ENCODE results near the gene SPDYC.
"Not testable (repeated sequence)": the region's sequence is repeated elsewhere in the genome, so short reads cannot be mapped to it uniquely, and the experiment has no call there.

The SPDYC gene

GRCh38 chr11:65134952-65135632 lies 34.9 kb upstream of the SPDYC start:
- peak; percentile 80 for DNase-seq

GRCh38 chr11:65135633-65136145 lies 34.3 kb upstream of the SPDYC start:
- DNase-seq, result no peak

DNA sequence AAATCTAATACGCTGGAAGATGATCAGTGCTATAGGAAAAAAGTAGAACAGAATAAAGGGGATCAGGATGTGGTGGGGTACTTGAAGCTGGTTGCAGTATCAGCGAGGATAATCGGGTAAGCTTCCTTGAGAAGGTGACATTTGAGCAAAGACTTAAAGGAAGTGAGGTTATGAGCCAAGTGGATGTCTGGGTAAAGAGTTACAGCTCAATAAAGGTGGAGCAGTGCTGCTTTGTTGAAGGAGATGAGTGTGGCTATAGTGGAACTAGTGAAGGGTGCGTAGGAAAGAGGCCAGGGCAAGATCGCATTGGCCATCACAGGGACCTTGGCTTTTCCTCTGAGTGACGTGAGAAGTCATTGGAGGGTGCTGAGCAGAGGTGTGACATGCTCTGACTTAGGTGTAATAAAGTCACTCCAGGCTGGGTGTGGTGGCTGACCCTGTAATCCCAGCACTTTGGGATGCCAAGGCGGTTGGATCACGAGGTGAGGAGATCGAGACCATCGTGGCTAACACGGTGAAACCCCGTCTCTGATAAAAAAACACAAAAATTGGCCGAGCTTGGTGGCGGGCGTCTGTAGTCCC lies 33.4 kb upstream of the SPDYC start:
- no peak for DNase-seq

- DNase-seq, result no peak
Measured at GRCh38 chr11:65141896-65142494, 28.0 kb upstream of the SPDYC start.

DNA sequence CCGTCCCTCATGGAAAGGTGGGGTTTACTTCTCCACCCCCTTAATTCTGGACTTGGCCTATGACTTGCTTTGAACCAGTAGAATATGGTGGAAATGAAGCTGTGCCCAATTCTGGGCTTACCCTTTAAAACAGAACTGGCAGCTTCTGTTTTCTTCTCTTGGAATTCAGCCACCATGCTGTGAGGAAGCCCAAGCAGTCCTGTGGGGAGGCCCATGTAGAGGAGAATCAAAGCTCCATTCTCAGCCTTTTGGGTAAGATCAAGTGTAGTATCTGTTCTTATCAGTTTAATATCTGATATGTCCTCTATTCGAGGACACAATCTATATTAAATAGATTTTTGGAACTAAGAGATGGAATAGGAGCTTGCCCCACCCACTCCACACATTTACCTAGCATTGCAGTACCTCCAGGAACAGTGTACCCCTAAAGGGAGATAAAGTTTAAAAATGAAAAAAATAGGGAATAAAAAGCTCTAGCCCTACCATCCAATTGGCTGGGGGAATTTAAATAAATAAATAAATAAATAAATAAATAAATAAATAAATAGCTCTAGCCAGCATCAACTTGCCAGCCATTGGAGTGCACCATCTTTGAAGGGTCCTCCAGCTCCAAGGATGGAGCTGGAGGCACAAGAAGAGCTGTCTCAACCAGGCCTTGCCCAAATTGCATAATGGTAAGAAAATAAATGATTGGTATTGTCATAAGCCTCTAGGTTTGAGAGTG lies 22.5 kb upstream of the SPDYC start:
- no peak for DNase-seq

DNA sequence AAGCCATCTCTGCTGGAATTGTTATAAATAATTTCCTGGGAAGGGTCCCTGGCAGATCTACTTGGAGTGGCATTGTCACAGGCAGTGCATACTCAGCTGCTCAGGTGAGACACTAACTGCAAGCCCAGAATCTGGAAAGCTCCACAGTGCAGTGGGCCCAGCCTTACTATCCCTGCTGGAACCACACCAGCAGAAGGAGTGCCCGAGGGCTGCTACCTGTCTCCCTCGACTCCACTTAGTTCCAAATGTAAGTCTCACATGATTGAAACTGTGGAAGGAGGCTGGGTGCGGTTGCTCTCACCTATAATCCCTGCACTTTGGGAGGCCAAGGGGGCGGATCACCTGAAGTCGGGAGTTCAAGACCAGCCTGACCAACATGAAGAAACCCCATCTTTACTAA lies 21.4 kb upstream of the SPDYC start:
- DNase-seq, result no peak

GRCh38 chr11:65150131-65150508 lies 19.9 kb upstream of the SPDYC start:
- not testable (repeated sequence) for DNase-seq

GRCh38 chr11:65150509-65151299 lies 19.3 kb upstream of the SPDYC start:
- DNase-seq, result no peak

- DNase-seq, result no peak
Measured at GRCh38 chr11:65151331-65151899, 18.6 kb upstream of the SPDYC start.

DNA sequence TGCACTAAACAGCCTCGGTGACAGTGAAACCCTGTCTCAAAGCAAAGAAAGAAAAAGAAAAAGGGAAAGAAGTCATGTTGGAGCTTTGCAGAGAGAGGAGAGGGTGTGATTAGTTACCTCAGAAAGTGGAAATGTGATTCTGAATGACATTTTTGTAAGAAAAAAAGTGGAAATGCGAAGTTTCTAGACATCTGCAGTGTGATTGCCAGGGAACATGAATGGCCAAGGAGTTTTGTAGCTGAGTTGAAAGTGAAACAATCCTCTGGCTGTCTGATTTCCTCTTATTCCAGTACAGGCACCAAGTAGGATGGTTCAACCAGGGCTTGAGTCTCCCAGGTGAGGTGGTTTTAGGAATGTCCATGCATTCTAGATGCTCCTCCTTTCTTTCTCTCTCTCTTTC lies 17.9 kb upstream of the SPDYC start:
- DNase-seq, result no peak

DNA sequence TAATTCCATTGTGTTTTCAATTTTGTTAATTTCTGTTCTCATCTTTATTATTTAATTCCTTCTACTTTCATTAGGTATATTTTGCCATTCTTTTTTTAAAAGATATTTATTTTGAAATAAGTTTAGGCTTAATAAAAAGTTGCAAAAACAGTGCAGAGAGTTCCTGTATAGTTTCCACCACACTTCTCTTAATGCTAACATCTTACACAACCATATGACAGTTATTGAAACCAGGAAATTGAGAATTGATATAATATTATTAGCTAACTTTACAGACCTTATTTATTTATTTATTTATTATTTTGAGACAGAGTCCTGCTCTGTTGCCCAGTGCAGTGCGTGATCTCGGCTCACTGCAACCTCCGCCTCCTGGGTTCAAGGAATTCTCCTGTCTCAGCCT lies 13.8 kb upstream of the SPDYC start:
- no peak for DNase-seq

- DNase-seq, result no peak
Measured at GRCh38 chr11:65156926-65157325, 13.1 kb upstream of the SPDYC start.

GRCh38 chr11:65157336-65157735 lies 12.7 kb upstream of the SPDYC start:
- DNase-seq, result no peak

DNA sequence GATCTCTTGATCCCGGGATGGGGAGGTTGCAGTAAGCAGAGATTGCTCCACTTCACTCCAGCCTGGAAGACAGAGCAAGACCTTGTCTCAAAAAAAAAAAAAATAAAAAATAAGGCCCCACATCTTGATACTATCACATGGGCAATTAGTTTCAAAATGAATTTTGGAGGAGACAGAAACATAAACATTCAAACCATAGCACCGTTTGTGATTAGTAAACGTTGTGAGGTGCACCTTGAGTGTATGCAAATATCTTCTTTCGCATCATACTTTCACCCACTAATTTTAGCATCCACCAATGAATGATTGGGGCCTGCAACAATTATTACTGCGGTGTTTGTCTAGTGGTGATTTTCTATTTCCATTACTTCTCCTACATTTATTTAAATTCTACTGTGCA lies 11.0 kb upstream of the SPDYC start:
- DNase-seq, result no peak

- DNase-seq, result no peak
Measured at GRCh38 chr11:65160643-65161042, 9.4 kb upstream of the SPDYC start.

DNA sequence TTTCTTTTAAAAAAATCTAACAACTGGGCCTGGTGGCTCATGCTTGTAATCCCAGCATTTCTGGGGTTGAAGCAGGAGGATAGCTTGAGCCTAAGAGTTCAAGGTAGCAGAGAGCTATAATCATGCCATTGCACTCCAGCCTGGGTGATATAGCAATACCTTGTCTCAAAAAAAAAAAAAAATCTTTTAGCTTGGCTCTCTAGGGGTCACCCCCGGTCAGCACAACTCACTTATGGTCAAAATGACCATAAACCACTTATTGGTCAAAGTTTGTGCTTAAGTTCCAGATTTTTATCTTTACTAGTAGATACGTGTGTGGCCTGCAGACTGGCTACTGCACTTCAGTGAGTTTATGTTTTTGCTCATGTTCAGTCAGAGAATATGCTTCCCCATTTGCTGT lies 6.3 kb upstream of the SPDYC start:
- no peak for DNase-seq

DNA sequence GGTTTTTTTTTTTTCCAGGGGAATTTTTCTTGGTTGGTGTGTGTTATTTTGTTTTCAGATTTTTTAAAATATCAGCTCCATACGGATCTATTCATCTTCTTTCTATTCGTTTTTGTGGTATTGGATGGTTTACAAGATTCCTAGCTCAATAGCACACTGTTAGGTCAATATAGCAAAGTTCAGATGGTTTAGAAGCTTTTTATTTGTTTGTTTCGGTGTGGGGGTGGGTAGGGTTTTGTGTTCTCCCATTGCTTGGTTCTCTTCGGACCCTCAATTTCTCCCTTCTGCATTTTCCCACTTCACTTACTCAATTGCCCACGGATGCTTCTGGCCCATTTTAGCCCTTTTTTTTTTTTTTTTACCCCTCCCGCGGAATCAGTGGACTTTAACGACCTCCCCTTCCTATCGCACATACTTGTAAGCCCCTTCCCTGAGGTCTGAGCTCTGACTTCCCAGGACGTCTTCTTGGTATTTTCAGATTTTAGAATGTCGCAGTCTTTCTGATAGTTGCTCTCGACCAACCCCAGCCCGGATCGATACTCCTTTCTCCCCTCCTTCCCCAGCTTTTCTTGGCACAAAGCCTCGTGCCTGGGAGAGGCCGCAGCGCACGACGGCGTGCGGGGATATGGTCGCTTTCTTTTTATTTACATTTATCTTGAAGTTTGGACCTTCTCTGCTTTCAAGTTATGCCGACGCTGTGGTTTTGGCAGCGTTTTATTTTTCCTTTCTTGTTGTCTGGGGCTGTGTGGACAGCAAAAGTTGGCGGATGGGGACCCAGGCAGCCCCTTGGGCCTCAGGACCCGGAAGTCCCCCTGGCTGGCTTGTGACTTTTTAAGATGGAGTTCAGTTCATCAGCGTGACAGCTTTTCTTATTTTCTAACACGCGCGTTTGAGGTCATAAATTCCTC lies 4.4 kb upstream of the SPDYC start:
- DNase-seq, result no peak

DNA sequence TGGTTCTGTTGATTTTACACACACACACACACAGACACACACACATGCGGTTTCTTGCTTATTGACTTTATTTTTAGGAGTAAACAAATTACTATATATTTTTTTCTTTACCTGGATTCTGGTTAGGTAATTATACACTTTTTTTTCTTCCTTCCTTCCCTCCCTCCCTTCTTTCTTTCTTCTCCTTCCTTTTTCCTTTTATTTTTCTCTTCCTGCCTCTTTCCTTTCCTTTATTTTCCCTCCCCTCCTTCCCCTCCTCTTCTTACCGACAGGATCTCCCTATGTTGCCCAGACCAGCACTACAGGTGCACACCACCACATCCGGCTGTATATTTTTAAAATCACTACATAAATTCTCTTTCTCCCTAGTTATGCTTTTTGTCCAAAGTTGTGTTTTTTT lies 3.1 kb upstream of the SPDYC start:
- DNase-seq, result no peak

GRCh38 chr11:65167656-65168055 lies 2.4 kb upstream of the SPDYC start:
- DNase-seq, result no peak

GRCh38 chr11:65169164-65169641 lies 830 bp upstream of the SPDYC start:
- no peak for DNase-seq

GRCh38 chr11:65172600-65172999 lies 2.6 kb downstream of the SPDYC start:
- DNase-seq, result no peak
